GM12864 (cell line): ENCODE measurements around the gene LMCD1.

Source experiments
- DNase-seq: peaks from one replicate; pipeline ENCODE4 v3.0.0-alpha.2; 2011; ENCODE audit warnings: low read depth
- H3K4me3 ChIP-seq: 2 replicates; pipeline ENCODE4 v1.5.1; 2011; ENCODE audit warnings: mild to moderate bottlenecking, low read depth, low read length, control low read depth
- CTCF ChIP-seq: IDR thresholded peaks from 2 replicates; pipeline ENCODE4 v1.5.1; 2011; ENCODE audit warnings: low read depth, mild to moderate bottlenecking, moderate library complexity, low read length, control low read depth, inconsistent platforms; ENCODE audit errors: missing control alignments

Gene LMCD1

GRCh38 chr3:8562081-8562595, 60.5 kb downstream of the LMCD1 start:
- no peak overlapping the region for H3K4me3 ChIP-seq
- no peak for DNase-seq
- no peak for TF ChIP-seq CTCF

- H3K4me3 ChIP-seq, result no peak overlapping the region
- no peak for TF ChIP-seq CTCF
- DNase-seq, result no peak
Measured at GRCh38 chr3:8563146-8563545, 61.5 kb downstream of the LMCD1 start.

- DNase-seq, result no peak
- TF ChIP-seq CTCF, result no peak
- H3K4me3 ChIP-seq, result no peak overlapping the region
Measured at GRCh38 chr3:8563597-8563996, 62.0 kb downstream of the LMCD1 start.

GRCh38 chr3:8565376-8565775, 63.8 kb downstream of the LMCD1 start:
- no peak for TF ChIP-seq CTCF
- H3K4me3 ChIP-seq, result no peak overlapping the region
- no peak for DNase-seq

- TF ChIP-seq CTCF, result no peak
- H3K4me3 ChIP-seq, result no peak overlapping the region
- no peak for DNase-seq
Measured at GRCh38 chr3:8567784-8568575, 66.4 kb downstream of the LMCD1 start.

GRCh38 chr3:8571256-8571655, 69.6 kb downstream of the LMCD1 start:
- TF ChIP-seq CTCF, result no peak
- DNase-seq, result no peak
- no peak overlapping the region for H3K4me3 ChIP-seq
